Breast epithelium (tissue), 3 donors: ENCODE results near the gene SLC1A7.

ENCODE experiments used
- POLR2A ChIP-seq: fragments of 450-650 bp; IDR thresholded peaks from one replicate; pipeline ENCODE4 v1.6.1; 2016; ENCODE audit warnings: antibody characterized with exemption, mild to moderate bottlenecking, moderate library complexity
- POLR2AphosphoS5 ChIP-seq, 3 donors: sonication (generic); formaldehyde crosslinking; IDR thresholded peaks; one replicate each; pipeline ENCODE4 v1.6.1; 2017; ENCODE audit warnings: antibody characterized with exemption in 3 of 3
- TF ChIP-seq, protein P1 (sequence below), 3 donors: fragments of 450-650 bp; IDR thresholded peaks; one replicate each; pipeline ENCODE4 v1.5.1; 2016 to 2017; ENCODE audit warnings: antibody characterized with exemption in 3 of 3, mild to moderate bottlenecking in 3 of 3, moderate library complexity in 3 of 3

GRCh38 chr1:53162621-53163020 lies 20.2 kb upstream of the SLC1A7 start:
- TF ChIP-seq, protein P1, sequence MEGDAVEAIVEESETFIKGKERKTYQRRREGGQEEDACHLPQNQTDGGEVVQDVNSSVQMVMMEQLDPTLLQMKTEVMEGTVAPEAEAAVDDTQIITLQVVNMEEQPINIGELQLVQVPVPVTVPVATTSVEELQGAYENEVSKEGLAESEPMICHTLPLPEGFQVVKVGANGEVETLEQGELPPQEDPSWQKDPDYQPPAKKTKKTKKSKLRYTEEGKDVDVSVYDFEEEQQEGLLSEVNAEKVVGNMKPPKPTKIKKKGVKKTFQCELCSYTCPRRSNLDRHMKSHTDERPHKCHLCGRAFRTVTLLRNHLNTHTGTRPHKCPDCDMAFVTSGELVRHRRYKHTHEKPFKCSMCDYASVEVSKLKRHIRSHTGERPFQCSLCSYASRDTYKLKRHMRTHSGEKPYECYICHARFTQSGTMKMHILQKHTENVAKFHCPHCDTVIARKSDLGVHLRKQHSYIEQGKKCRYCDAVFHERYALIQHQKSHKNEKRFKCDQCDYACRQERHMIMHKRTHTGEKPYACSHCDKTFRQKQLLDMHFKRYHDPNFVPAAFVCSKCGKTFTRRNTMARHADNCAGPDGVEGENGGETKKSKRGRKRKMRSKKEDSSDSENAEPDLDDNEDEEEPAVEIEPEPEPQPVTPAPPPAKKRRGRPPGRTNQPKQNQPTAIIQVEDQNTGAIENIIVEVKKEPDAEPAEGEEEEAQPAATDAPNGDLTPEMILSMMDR (IDR thresholded peaks at IDR 0.05), result no peak
- TF ChIP-seq POLR2AphosphoS5 (IDR thresholded peaks at IDR 0.05) (no peak), POLR2A (no peak)
